NCI-H2107 (cell line): ENCODE data around the gene TXNRD2.
A peak's percentile ranks its signal among the peaks of the same experiment; 100 is the strongest.

ENCODE experiments used
- DNase-seq: peaks from one replicate; lab custom pipeline; 2025; lab: John Stamatoyannopoulos, UW

The TXNRD2 gene

DNA sequence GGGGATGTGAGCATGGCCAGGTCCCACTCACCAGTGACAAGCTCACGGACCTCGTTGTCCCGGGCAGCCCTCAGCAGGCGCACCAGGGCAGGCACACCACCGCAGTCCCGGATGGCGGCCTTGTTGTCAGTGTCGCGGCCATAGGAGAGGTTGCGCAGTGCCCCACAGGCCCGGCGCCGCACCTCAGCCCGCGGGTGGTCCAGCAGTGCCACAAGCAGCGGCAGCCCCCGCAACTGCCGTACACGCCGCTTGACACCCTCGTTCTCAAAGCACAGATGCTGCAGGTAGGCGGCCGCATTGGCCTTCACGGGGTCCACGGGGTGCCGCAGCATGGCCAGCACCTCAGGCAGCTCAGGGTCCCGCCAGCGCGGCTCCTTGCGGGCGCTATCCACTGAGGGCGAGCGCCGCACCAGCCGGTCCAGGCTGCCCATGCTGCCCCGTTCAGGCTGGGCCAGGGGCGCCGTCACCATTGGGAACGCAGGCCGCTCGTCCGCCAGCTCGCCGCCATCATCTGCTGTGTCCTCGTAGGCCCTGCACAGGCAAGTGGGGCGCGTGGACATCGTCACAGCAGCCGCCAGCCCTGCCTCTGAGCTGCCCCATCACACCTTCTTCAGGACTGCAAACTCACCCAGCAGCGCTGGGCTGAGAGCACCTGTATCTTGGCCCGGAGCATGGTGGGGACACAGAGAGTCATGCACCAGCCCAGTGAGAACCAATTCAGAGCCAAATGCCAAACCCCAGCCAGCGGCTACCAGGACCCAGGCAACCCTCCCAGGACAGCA is 38.3 kb upstream of the TXNRD2 start:
- DNase-seq: no peak

DNA sequence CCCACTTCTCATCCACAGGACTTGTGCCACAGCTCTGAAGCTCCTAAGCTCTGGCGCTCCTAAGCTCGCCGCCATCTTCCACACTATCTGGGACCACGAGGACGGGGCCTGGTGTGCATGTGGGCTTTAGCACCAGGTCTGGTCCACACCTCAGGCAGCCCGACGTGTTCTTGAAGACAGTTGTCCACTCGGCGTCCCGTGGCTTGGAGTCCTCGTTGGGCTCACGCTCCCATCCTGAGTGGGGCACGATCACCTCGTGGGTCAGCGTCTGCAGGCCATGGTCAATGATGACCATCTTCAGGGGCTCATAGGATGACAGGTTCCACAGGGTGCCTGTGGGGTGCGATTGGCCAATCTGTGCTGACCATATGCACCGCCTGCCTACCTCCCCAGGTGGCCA is 37.1 kb upstream of the TXNRD2 start:
- no peak for DNase-seq

DNA sequence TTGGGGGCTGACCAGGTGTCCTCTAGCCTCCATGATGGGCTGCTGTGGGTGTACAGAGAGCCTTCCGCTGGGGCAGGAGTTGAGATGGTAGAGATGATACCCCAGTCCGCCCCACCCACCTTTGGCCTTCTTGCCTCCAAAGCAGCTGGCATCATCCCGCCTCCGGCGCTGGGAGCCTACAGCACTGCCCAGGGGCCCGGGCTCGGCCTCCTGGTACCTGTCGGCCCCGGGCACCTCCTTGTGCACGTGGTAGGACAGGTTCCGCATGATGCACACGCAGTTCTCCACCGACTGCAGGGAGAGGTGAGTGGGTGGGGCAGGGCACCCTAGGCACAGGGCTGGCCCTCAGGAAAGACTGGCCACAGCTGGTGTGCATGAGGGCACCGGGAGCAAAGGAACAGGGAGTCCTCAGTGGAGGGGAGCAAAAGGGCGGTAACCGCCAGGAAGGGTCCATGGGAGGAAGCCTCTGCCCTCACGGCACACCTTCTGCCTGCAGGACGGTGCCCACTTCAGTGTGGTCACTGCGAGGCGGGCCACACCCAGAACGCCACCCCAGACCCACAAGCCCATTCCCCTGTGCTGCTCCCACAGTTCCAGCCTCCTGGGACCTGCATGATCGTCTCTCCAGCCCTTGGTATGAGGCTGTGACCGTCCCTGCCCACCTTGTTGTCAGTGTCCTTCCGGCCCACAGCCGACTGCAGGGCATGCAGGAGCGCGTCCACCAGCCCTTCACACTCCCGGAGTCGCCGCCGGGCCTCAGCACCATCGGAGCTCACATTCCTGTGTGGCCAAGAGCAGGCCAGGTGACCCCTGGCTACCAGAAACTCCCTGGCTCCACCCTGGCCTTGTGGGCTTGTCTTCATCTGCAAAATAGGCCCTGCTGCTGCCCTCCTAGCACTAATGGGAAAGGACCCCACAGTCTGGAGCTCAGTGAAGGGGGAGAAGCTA is 36.0 kb upstream of the TXNRD2 start:
- DNase-seq: no peak

DNA sequence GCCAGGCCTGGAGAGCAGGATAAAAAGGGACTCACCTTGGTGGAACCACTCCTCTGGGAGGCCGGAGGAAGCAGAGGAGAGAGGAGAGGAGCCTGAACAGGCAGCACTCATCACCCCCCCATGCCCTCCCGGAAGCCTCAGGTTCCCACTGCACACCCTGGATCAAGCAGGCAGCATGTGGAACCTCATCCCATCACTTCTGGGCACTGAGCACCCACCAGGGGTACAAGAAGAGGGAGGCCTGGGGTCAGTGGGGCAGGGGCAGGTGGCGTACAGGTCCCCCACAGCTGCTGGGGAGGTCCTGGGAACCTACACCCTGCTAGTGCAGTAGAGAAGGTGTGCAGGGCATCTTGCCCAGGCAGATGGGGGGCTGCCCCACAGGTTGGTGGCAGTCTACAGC is 35.1 kb upstream of the TXNRD2 start:
- no peak for DNase-seq

DNA sequence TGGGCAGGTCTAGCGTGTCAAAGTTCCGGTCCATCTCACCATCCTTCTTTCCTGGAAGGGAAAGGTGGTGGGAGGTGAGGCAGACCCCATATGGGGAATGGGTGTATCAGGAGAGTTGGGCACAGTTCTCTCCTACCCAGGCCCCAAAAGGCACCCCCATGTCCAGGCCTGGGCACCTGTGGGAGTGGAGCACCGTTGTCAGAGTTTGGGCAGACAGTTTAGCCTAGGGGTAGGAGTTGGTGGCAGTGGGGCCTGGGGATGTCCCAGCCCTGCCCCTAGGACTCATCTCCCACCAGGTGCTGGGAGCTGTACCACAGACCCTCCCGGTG is 34.1 kb upstream of the TXNRD2 start:
- DNase-seq: no peak

DNA sequence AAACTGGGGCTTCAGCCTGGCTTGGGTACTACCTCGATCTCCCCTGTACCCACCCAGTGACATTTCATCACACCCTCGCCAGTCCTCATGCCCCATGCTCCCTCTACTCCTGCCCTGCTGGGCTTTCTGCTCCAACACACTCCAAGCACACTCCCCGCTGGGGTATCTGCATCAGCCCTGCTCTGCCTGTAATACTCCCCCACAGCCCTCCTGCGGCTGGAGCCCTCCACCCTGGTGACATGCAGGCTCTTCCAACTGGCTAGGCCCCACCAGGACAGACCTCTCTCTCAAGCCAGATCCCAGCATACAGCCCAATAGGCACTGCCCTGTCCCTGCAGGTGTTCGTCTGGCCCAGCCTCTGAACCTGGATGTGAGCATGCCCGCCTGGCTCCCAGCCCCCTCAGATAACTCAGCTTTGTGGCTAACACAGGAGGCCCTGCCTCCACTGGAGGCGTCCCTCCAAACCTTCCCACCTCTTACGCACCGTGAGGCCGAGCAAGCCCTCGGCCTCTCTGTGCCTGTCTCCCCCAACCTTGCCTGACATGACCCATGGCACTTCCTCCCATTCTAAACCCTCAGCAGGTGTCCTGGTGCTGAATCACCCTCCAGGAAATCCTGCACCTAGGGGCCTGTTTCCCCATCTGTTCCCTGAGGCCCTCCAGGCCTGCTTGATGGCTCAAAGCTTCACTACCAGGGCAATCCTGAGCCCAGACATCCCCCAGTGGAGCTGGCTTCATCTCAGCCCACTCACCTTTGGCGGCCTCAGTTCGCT is 33.5 kb upstream of the TXNRD2 start:
- no peak for DNase-seq

DNA sequence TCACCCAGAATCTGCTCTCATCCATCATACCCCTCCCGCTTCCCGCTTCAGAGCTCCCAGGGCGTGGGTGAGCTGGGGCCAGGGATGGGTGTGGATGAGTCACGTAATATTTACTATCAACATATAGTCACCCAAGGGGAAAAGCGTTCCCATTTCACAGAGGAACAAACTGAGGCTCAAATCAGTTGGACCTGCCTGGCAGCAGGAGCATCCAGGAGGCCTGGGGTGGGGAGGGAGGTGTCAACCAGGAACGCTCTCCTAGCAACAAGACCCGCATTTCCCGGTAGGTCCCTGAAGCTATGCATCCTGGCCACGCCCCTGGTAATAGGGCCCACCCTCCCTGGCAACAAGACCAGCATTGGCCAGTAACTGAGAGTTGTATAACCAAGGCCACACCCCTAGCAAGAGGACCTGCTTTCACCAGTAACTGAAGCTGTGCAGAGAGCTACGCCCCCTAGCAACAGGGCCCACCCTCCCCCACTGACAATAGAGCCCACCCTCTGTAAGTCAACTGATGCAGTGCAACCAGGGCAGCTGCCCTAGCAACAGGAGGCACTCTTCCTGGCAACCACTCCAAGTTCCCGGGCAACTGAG is 32.7 kb upstream of the TXNRD2 start:
- peak; percentile 35 for DNase-seq

DNA sequence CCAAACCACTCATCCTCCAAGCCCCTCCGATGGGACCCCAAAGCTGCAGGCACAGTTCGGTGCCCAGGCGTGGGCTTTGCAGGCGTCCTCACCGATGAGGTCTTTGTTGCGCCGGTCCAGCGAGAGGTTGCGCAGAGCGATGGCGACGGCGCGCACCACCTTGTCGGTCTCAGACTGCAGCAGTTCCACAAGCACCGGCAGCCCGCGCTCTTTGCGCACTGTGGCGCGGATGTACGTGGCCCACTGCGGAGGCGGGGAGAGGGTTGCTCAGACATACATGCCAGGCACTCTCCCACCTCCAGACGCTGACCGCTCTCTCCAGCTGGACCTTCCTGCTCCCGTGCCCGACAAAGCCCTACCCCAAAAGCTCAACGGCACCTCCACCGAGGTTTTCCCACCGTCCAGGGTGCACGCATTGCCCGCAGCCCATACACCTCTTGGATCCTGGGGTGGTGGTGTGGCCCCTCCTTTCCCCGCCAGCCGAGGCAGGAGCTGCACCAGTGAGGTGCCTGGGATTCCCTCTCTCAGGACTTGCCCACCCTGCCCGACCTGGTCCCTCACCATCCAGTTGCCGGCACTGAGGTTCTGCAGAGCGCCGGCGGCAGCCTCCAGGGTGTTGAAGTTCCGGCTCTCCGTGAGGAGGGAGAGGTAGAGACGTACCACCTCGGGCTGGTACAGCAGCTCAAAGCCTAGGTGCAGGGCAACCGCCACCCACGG is 32.1 kb upstream of the TXNRD2 start:
- no peak for DNase-seq

DNA sequence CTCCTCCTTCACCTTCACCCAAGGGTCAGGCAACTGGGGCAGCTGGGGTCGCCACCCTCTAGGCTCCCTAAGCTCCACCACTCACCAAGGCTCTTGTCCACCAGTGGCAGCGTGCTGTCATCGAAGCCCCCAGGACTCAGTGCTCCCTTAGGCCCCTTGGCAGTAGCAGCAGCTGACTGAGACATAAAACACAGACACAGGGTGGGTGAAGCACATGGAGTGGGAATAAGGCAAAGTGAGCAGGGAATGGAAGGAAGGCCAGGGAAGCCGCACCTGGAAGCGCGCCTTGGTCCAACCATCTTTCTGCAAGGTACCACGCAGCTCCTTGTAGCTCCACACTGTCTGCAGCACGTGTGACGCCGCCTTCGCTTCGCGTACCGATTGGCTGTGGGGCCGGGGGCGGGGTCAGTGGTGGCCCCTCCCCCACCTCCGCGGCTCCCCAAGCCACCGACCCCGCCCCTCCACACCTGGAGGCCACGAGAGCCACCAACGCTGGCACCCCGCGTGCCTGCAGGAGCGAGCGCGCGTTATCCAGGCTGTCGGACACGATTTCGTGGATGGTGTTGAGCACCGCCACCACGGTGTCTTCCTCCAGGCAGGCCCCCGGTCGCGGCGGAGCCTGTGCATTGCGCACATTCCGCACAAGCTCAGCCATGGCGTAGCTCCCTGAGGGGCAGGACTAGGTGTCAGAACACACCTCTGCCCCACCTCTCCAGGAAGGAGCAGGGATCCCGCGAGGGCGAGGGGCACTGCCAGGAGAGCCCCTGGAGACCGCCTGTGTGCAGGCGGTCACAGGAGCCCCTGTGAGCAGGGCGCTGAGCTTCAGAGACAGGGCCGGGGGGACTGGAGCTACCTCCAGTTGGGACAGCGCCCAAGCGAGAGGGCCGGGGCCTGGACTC is 31.3 kb upstream of the TXNRD2 start:
- DNase-seq: no peak

DNA sequence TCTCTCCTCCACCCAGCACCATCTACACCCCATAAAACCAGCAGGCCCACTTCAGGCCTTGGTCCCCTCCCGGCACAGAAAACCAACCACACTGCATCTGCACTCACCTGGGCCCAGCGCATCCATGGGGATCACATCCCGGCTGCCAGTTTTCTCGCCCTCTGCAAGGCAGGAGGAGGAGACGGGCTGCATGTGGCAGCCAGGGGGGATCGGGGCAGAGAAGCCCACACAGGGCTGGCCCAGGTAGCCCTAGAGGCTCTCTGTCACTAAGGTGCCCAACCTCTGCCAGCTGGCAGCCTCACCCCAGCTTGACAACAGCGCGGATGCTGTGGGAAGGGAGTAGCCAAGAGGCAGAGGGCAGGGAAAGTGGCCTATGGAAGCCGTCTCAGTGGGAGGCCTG is 30.6 kb upstream of the TXNRD2 start:
- DNase-seq: no peak

DNA sequence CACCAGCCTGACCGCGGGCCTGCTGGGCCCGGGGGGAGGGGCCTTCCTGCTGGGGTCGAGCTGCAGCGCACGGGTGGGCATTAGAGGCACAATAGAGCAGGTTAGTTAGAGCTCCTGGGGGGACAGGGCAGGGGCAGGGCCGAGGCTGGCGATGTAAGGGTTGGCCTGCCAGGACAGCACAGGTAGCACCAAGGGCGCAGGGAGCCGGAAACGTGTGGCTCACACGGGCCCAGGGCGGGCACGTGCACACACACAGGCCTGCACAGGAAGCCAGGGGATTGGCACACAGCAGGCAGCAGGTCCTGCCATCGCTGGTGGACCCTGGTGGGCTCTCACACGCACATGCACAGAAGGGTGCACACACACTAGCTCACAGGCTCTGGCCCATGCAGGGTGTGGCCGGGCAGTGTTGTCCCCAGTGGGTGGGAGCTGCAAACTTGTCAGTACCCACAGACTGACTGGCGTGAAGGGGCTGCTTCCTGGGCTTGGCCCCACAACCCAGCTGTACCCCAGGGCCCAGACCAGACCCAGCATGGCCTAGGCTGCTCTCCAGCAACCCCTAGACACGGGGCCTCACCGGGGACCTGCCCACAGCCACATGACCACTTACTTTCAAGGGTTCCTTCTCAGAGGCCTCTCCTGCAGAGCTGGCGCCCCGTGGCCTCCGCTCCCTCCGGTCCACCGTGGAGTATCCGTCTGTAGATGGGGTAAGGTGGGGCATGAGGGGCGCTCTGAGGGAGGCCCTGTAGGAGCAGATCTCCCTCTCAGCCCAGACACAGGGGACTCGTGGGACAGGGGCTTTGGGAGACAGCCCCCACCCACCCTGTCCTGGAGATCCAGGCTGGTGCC is 29.9 kb upstream of the TXNRD2 start:
- DNase-seq: no peak

DNA sequence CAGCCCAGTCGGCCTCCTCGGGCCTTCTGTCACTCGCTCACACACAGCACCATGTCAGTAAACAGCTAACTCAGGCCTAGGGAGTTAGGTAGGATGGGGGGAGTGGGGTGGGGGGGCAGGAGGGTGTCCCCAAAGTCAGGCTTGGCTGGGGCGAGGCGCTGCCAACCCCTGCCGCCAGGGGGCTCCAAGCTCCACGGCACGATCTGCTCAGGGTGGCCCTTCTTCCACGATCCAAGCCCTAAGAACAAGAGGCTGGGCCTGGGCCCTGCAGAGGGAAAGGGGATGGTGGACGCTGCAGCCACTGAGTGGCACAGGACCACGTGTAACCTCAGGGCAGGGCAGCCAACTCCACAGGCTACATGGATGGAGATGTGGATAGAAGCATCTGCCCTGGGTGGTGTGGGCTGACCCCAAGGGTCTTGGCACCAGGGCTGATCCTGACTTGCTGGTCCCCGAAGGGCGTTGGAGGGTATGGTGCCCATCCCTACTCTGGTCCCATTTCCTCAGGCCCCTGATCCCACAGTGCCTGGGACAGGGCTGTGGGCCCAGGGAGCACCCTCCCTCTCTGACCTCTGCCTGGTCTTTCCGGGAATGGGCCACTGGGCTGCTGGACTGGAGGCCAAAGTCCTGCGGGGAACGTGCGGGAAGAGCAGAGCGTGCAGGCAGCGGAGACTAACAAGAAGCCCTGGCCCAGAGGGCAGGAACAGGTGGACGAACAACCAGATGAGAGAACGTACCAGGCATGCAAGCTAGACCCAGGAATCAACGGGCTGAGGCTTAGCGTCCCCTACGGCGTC is 29.1 kb upstream of the TXNRD2 start:
- DNase-seq: peak; percentile 21

DNA sequence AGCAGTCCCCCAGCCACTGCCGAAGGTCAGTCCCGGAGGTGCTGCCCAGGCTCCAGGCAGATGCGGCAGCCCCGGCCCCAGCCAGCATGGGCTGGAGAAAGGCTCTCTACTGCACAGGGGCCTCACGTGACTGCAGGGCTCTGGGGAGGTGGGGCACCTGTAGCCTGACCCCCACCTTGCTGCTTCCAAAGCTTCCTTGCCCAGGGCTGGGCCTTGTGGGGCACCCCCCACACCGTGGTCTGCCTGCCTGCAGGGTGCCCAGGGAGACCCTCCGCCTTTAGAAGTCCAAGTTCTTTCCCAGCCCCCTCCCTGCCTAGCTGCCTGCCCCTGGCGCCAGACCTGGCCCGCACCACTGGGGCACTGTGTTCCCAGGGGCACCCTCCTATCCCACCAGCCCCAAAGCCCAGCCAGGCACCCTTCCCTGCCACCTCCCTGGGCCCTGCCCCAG is 28.4 kb upstream of the TXNRD2 start:
- DNase-seq: no peak

DNA sequence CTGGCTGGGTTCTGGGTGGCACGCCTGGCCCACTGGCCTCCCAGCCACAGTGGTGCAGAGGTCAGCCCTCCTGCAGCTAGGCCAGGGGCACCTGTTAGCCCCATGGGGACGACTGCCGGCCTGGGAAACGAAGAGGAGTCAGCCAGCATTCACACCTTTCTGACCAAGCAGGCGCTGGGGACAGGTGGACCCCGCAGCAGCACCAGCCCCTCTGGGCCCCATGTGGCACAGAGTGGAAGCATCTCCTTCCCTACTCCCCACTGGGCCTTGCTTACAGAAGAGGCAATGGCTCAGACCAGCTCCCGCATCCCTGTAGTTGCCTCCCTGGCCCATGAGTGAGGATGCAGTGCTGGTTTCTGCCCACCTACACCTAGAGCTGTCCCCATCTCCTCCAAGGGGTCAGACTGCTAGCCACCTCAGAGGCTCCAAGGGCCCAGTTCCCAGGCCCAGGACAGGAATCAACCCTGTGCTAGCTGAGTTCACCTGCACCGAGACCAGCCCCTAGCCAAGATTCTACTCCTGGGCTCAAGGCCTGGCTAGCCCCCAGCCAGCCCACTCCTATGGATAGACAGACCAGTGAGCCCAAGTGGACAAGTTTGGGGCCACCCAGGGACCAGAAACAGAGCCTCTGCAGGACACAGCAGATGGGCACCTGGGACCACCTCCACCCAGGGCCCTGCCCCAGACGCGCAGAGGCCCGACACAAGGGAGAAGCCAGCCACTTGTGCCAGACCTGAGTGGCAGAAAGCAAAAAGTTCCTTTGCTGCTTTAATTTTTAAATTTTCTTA is 27.7 kb upstream of the TXNRD2 start:
- no peak for DNase-seq

DNA sequence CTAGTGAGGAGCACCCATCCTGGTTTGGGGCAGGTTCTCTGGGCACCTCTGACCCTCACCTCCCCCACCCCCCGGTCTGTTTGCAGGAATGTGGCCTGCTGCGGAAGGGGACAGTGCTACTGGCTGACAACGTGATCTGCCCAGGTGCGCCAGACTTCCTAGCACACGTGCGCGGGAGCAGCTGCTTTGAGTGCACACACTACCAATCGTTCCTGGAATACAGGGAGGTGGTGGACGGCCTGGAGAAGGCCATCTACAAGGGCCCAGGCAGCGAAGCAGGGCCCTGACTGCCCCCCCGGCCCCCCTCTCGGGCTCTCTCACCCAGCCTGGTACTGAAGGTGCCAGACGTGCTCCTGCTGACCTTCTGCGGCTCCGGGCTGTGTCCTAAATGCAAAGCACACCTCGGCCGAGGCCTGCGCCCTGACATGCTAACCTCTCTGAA is 26.9 kb upstream of the TXNRD2 start:
- DNase-seq: no peak

DNA sequence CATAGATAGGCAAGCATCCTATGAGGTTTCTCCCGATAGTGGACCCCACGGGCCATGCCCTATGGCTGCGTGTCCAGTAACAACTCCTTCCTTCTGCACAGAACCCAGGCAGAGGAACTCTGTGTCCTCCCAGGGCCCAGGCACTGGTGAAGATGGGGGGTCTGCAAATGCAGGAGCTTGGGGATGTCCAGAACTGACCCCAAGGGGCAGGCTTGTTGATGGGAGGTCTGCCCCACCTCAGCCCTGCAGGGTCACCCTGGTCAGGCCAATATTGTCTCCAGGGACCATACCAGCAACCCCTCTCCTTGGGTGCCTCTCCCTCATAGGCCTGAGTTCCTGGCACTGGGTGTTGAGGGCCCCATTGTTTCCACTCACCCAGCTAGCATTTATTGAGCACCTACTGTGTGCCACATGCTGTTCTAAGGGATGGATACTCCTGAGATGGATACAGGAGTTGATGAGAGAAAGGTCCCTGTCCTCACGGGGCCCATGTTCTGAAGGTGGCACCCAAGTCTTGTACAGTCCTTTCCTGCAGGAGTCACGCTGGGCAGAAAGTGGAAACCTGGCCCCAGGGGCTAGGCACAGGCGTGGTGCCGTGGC is 26.3 kb upstream of the TXNRD2 start:
- no peak for DNase-seq
